KMS-11 (cell line): Measurements from ENCODE around the gene NOC4L.
"Not testable (repeated sequence)": the region's sequence is repeated elsewhere in the genome, so short reads cannot be mapped to it uniquely, and the experiment has no call there.

Experiments
- H2AFZ ChIP-seq: fragments of 200-600 bp; sonication (generic); 2 replicates; pipeline ENCODE4 v1.6.1; 2016; ENCODE audit warnings: antibody characterized with exemption, mixed run types, low read depth
- H3K27ac ChIP-seq: fragments of 200-600 bp; sonication (generic); 2 replicates; pipeline ENCODE4 v1.6.1; 2016; ENCODE audit warnings: mild to moderate bottlenecking, mixed run types
- H3K27me3 ChIP-seq: fragments of 200-600 bp; sonication (generic); 2 replicates; pipeline ENCODE4 v1.6.1; 2017; ENCODE audit warnings: mild to moderate bottlenecking, low read depth, mixed run types, moderate library complexity; ENCODE audit not compliant: insufficient read depth
- H3K36me3 ChIP-seq: fragments of 200-600 bp; sonication (generic); 2 replicates; pipeline ENCODE4 v1.6.1; 2017; ENCODE audit warnings: mild to moderate bottlenecking, mixed run types; ENCODE audit not compliant: insufficient read depth
- H3K4me1 ChIP-seq: fragments of 200-600 bp; sonication (generic); 2 replicates; pipeline ENCODE4 v1.6.1; 2016; ENCODE audit warnings: mild to moderate bottlenecking, low read depth, mixed run types; ENCODE audit not compliant: poor library complexity, severe bottlenecking
- H3K4me2 ChIP-seq: fragments of 200-600 bp; sonication (generic); 2 replicates; pipeline ENCODE4 v1.7.0; 2016; ENCODE audit warnings: mild to moderate bottlenecking, mixed run types
- H3K4me3 ChIP-seq: fragments of 200-600 bp; sonication (generic); IDR thresholded peaks from 2 replicates; pipeline ENCODE4 v1.6.1; 2017; ENCODE audit warnings: low read depth, low read length, mixed read lengths; ENCODE audit not compliant: insufficient read depth
- H3K79me2 ChIP-seq: fragments of 200-600 bp; sonication (generic); 2 replicates; pipeline ENCODE4 v1.6.1; 2016; ENCODE audit warnings: low read depth, mixed run types; ENCODE audit not compliant: insufficient read depth
- H3K9ac ChIP-seq: fragments of 200-600 bp; sonication (generic); 2 replicates; pipeline ENCODE4 v1.6.1; 2016; ENCODE audit warnings: mild to moderate bottlenecking, mixed run types
- H4K20me1 ChIP-seq: fragments of 200-600 bp; sonication (generic); 2 replicates; pipeline ENCODE4 v1.6.1; 2016; ENCODE audit warnings: mild to moderate bottlenecking, mixed run types; ENCODE audit not compliant: insufficient read depth
- CTCF ChIP-seq: fragments of 200-600 bp; sonication (generic); conservative IDR thresholded peaks from 2 replicates; pipeline ENCODE4 v1.6.1; 2017; ENCODE audit warnings: low read depth, mild to moderate bottlenecking, antibody characterized with exemption, low read length, moderate library complexity, mixed read lengths

The NOC4L gene

GRCh38 chr12:132131952-132132351, 12.3 kb upstream of the NOC4L start:
- H3K9ac ChIP-seq: no peak overlapping the region
- H3K4me3 ChIP-seq: no peak overlapping the region
- H3K27ac ChIP-seq: no peak overlapping the region
- H3K27me3 ChIP-seq: no peaks in the 10 kb centered on the region
- no peak for TF ChIP-seq CTCF
- no peaks in the 10 kb centered on the region for H3K36me3 ChIP-seq
- H2AFZ ChIP-seq: no peak overlapping the region
- no peaks in the 10 kb centered on the region for H4K20me1 ChIP-seq
- no peaks in the 10 kb centered on the region for H3K4me1 ChIP-seq
- H3K4me2 ChIP-seq: no peak overlapping the region
- no peaks in the 10 kb centered on the region for H3K79me2 ChIP-seq

- Histone ChIP-seq H3K79me2 (no peaks in the 10 kb centered on the region), H3K27ac (no peak overlapping the region), H3K4me3 (no peak overlapping the region), H3K4me1 (no peaks in the 10 kb centered on the region), H4K20me1 (no peaks in the 10 kb centered on the region), H3K9ac (no peak overlapping the region), H2AFZ (no peak overlapping the region), H3K36me3 (no peaks in the 10 kb centered on the region), H3K4me2 (no peak overlapping the region), H3K27me3 (no peaks in the 10 kb centered on the region)
- TF ChIP-seq CTCF: no peak
Measured at GRCh38 chr12:132132609-132133430, 11.4 kb upstream of the NOC4L start.

- H3K79me2 ChIP-seq: no peaks in the 10 kb centered on the region
- no peaks in the 10 kb centered on the region for H4K20me1 ChIP-seq
- H3K4me1 ChIP-seq: no peaks in the 10 kb centered on the region
- no peak overlapping the region for H3K4me3 ChIP-seq
- TF ChIP-seq CTCF: no peak
- no peak overlapping the region for H3K9ac ChIP-seq
- no peaks in the 10 kb centered on the region for H3K27me3 ChIP-seq
- no peak overlapping the region for H2AFZ ChIP-seq
- H3K4me2 ChIP-seq: no peak overlapping the region
- H3K27ac ChIP-seq: no peak overlapping the region
- no peaks in the 10 kb centered on the region for H3K36me3 ChIP-seq
Measured at GRCh38 chr12:132133952-132134652, 10.2 kb upstream of the NOC4L start.

GRCh38 chr12:132134653-132135183, 9.5 kb upstream of the NOC4L start:
- H3K4me1 ChIP-seq, H4K20me1 ChIP-seq, H3K4me3 ChIP-seq, H3K4me2 ChIP-seq, H3K27ac ChIP-seq, H3K79me2 ChIP-seq, H3K36me3 ChIP-seq, H3K9ac ChIP-seq, H2AFZ ChIP-seq, H3K27me3 ChIP-seq: not testable (repeated sequence)

GRCh38 chr12:132136226-132136625, 8.0 kb upstream of the NOC4L start:
- not testable (repeated sequence) for H2AFZ ChIP-seq, H3K4me2 ChIP-seq, H3K9ac ChIP-seq, H3K79me2 ChIP-seq, H3K4me3 ChIP-seq, H3K4me1 ChIP-seq, H3K27ac ChIP-seq, H3K36me3 ChIP-seq, H3K27me3 ChIP-seq, H4K20me1 ChIP-seq
